GM19035 (cell line): ENCODE measurements around the gene IL12RB1.

ENCODE experiments used
- ATAC-seq: cut with Tn5 transposase; IDR thresholded peaks from one replicate; pipeline ENCODE4 v1.9.1; 2021; ENCODE audit not compliant: unreplicated experiment

The IL12RB1 gene

DNA sequence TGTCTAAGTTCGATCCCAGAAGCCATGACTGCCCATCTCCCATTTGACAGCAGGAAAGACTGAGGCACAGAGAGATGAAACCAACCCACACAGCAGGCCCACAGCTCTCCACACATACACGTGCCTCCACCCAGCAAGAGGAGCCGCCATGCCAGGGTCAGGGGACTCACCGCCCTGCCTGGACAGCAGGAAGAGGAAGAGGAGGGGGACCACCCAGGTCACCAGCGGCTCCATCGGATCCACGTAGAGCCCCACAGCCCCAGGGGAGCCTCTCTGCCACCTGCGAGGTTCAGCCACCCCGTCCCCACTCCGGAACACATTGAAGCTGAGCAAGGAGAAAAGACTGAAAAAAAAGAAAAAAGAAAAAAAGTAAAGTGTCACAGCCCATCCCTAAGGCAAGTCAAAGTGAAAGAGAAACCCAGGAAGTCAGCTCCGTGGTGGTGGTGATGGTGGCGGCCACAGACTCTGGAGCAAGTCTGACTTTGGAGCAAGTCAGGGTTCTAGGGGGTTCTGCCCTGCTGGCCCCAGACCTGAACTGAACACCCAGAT is at the start of gene IL12RB1:
Gene IL12RB1 (minus strand): TSS at position 345 of the 549 bp plus-strand sequence. CDS start 111 bp downstream, at position 234.
- no peak for ATAC-seq

DNA sequence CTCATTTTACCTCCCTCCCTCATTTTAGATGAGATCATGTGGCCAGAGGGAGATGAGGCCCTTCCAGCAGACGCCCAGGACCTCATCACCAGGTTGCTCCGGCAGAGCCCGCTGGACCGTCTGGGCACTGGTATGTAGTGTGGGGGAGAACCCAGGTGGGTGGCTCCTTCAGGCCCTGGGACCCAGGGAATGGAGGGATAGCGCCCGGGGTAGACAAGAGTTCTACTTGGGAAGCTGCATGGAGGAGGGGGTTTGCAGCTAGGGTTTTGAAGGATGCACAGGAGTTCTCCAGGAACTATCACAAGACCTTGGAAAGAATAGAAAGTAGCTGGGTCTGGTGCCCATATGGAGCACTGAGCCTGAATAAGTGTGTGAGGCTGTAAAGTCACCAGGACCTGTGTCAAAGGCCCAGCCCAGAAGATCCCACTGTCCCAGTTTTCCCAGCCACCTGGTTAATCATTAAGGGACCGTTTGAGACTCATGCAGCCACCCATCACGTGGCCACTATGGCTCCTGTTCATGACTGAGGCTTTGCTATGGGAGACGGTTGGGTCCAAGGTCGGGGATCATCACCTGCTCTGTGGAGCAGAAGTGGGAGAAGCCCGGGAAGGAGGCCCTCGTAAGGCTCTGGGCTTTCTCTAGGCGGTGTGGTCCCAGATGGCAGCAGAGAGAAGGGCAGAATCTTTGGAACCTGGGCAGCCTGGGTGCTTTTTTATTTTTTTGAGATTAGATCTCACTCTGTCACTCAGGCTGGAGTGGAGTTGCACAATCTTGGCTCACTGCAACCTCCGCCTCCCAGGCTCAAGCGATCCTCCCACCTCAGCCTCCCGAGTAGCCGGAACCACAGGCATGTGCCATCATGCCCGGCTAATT is 49.2 kb upstream of the IL12RB1 start:
- ATAC-seq = no peak

- ATAC-seq = no peak
Observed at GRCh38 chr19:18131841-18132596, 45.3 kb upstream of the IL12RB1 start.

DNA sequence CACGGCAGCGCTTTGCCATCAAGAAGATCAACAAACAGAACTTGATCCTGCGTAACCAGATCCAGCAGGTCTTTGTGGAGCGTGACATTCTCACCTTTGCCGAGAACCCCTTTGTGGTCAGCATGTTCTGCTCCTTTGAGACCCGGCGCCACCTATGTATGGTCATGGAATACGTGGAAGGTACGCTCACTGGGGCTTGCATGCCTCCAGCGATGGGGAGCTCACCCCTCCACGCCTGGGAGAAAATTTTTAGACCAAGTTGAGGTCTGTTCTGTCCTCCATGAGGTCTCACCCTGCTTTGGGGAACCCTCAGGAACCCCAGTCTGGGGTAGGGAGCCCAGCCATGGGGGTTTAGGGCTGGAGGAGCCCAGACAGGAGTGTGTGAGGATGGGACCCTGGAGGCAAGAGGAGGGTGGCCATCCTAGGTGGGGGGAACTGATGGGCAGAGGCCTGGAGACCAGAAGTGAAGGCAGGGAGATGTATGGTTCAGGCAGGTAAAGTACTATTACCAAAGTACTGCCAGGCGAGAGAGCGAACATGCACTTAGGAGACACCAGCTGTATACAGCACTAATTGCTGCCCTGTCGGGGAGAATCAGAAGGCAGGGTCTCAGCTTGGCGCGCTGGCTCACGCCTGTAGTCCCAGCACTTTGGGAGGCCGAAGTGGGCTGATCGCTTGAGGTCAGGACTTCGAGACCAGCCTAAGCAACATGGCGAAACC is 43.9 kb upstream of the IL12RB1 start:
- ATAC-seq = no peak

DNA sequence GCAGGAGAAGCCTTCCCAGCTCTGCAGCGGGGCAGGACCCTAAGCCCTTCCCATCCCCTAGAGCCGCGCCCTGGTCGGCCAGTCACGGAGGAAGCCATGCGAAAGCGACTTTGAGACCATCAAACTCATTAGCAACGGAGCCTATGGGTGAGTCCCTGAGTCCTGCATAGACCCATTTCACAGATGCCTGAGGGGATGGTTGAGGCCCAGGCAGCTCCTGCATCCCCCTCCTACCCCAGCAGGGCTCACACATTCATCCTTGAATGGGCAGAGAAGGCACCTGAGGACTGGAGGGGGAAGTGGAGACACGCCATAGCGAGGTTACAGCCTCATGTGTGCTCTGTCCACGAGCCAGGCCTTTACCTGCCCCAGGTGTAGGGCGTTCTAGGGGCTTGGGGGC is 42.1 kb upstream of the IL12RB1 start:
- ATAC-seq = no peak

GRCh38 chr19:18128044-18128443 is 41.3 kb upstream of the IL12RB1 start:
- ATAC-seq = no peak

- ATAC-seq = no peak
Observed at GRCh38 chr19:18126097-18126496, 39.4 kb upstream of the IL12RB1 start.

DNA sequence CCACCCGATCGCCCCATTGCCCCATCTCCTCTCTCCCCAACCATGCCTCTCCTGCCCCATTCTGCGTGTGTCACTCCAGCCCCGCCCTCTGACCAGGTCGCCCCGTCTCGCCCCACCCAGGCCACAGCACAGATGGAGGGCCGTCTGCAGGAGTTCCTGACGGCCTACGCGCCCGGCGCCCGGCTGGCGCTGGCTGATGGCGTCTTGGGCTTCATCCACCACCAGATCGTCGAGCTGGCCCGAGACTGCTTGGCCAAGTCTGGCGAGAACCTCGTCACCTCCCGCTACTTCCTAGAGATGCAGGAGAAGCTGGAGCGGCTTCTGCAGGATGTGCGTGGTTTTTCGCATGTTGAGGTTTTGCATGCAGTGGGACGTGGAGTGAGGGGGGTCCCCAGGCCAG is 37.1 kb upstream of the IL12RB1 start:
- no peak for ATAC-seq

DNA sequence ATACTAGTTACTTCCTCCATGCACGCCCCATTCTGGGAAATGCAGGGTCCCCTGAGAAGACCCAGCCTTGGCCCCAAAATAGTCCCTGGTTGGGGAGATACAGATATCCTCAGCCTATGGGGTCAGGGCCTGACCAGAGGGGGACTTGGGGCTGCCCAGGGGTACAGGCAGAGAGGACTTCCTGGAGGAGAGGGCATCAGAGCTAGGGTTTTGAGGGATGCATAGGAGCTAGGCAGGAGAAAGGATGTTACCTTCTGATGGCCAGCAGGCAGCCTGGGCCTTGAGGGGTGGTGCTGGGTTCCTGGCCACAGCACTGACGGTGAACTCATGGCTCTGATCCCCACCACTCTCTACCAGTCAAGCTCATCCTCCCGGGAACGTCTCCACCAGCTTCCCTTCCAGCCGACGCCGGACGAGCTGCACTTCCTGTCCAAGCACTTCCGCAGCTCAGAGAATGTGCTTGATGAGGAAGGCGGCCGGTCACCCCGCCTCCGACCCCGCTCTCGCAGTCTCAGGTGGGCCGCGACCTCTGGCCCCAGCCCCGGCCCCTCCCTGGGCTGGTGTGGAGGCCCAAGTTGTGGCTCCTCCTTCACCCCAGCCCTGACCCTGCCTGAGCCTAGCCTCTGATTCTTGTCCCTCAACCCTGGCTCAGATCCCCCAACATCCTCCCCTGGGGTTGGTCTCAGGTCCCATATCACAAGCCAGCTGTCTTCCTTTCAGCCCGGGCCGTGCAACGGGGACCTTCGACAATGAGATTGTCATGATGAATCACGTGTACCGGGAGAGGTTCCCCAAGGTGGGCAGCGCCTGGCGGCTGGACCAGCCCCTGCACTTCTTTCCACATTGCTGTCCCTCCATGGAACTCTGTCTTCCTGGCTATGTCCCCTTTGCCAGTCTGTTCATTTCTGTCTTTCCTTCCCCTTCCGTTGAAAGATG is 36.4 kb upstream of the IL12RB1 start:
- no peak for ATAC-seq

DNA sequence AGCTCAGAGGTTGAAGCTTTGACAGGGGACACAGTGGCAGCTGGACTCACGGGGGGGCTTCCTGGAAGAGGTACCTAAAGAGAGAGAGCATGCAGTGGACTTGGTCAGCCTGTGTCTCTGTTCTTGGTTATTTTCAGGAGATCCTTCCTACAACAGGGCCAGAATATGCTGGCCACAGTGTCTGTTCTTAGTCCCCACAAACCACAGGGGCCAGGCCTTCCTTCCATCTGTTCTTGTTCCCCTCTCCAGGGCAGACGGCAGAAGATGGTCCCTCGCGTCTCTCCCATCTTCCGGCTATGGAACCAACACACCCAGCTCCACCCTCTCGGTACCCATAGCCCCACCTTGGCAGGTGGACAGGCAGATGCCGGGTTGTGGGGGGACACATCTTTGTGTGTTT is 35.7 kb upstream of the IL12RB1 start:
- no peak for ATAC-seq

DNA sequence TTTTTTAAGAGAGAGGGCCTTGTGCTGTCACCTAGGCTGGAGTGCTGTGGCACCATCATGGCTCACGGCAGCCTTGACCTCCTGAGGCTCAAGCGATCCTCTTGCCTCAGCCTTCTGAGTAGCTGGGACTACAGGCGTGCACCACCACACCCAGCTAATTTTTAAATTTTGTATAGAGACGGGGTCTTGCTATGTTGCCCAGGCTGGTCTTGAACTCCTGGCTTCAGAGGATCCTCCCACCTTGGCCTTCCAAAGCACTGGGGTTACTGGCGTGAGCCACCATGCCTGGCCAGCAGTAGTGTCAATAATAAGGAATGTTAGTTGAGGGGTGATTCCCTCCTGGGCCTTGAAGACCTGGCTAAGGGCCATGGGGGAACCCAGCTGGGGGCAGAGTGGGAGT is 34.4 kb upstream of the IL12RB1 start:
- ATAC-seq = no peak

DNA sequence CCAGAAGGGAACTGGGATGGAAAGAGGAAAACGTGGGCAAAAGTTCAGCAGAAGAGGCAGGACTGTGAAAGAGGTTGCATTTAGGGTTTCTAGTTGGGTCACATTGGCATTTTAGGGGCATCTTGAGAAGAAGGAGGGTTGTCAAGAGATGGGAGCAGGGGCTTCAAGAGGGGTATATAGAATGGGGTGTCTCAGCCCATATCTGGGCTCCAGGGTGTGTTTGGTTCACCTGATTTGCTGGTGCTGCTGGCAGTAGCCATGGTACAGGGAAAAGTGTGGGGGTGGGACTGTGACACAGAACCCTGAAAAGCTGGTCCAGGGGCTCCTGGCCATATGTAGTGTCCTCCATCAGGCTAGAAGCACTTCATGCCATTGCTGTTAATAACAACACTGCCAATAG is 33.4 kb upstream of the IL12RB1 start:
- no peak for ATAC-seq

- ATAC-seq = no peak
Observed at GRCh38 chr19:18119717-18120105, 33.0 kb upstream of the IL12RB1 start.

DNA sequence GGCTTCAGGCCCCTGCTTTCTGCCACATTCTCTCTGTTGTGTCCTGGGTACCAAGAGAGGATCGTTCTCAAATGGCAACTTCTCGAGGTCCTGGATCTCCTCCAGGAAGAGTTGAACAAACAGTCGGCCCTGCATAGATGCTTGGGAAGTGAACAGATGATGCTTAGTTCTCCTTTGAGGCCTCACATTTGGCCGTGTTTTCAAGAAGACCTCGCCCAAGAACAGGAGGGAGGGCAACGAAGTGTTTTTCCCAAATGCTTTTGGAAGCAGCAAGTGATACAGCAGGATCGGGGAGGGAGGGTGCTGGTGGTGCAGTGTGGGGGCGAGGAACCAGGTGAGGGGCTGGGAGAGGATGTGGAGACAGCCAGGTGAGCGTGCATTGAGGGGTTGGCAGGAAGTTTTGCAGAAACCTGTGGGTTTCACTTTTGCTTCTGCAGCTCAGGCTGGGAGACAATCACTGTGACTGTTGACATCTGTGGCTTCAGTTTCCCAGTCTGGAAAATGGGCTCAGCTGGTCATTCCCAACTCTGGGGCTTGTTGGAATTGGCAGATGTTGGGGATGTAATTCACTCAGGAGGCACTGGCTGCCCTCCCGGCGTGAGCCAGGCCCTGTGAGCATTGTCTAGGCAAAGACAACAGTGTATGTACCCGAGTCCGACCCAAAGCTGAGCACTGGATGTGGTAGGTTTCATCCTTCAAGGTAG is 32.4 kb upstream of the IL12RB1 start:
- ATAC-seq = no peak

DNA sequence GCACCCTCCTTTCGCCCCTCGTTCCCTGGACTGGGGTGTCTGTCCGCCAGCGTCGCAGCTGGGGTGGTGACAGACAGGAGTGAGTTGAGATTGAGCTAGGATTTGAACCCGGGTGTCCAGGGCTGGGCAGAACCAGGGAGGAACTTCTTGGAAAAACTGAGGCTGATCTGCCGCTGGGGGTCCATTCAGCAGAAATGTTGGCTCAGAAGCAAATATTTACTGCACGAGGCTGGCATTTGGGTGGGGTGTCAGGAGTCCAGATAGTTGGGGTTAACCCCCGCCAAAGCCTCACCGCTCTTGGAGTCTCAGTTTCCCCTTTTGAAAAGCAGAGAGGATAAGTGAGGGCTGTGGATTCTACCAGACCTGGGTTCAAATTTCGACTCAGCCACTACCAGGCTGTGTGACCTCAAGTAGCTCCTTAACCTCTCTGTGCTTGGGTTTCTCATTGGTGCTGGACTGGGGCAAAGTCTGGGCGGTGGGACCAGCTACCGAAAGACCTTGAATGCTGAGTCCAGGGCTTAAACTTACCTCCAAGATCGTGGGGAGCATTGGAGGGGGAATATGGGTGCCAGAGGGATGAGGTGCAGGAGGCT is 31.8 kb upstream of the IL12RB1 start:
- ATAC-seq = no peak

GRCh38 chr19:18117692-18118378 is 31.1 kb upstream of the IL12RB1 start:
- peak; percentile 85 for ATAC-seq

GRCh38 chr19:18117364-18117691 is 30.6 kb upstream of the IL12RB1 start:
- ATAC-seq = no peak

DNA sequence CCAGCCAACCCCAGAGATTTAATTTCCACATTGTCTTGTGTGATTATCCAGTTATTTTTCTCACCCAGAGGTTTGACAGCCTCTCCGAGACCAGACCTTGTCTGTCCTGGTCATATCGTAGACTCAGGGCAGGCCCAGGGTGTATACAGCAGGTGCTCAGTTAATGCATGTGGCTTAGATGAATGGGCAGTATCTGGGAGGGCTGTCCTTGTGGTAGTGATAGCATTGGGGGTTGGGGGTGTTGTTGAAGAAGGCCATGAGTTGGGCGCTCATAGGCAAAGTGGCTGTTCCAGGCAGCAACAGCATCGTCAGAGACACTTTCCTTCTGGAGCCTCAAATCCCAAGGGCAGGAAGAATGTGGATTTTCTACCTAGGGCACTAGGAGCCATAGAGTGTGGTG is 27.7 kb upstream of the IL12RB1 start:
- ATAC-seq = no peak

GRCh38 chr19:18113827-18114226 is 27.1 kb upstream of the IL12RB1 start:
- no peak for ATAC-seq
